Activated CD8-positive, alpha-beta memory T cell treated with anti-CD3 and anti-CD28 coated beads for 48 hours (primary cell): ENCODE data around the gene CDKN1B.

Experiments used
- DNase-seq, 3 experiments: peaks; one replicate each; pipeline ENCODE4 v3.0.0-alpha.2; 2020; ENCODE audit warnings: low read depth in 2 of 3, low spot score in 2 of 3

The CDKN1B gene

DNA sequence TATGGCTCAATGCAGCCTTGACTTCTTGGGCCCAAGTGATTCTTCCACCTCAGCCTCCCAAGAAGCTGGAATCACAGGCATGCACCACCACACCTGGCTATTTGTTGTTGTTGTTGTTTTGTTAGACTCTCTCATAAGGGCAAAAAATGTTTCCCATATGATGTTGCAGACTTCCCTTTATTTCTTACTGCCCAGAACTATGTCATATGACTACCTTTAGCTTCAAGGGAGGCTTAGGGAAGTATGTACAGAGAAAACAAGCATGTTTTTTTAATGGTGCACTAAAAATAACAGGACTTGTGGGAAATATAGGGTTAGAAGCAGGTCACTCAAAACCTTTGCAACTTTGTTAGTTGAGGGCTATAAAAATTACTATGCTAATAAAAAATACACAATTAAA lies 16.9 kb upstream of the CDKN1B start:
- DNase-seq, result no peak

DNA sequence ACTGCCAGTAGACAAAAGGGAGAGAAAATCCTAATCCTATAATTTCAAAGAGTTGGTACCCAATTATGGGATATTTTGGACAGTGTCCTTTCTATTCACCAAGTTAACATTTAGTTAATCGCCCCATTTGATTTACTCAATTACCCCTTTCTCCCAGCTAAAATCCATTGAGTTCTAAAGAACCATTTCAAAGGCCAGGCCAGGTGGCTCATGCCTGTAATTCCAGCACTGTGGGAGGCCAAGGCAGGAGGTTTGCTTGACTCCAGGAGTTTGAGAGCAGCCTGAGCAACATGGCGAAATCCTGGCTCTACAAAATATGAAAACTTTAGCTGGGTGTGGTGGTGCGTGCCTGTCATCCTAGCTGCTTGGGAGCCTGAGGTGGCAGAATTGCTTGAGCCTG lies 15.7 kb upstream of the CDKN1B start:
- DNase-seq, result no peak

DNA sequence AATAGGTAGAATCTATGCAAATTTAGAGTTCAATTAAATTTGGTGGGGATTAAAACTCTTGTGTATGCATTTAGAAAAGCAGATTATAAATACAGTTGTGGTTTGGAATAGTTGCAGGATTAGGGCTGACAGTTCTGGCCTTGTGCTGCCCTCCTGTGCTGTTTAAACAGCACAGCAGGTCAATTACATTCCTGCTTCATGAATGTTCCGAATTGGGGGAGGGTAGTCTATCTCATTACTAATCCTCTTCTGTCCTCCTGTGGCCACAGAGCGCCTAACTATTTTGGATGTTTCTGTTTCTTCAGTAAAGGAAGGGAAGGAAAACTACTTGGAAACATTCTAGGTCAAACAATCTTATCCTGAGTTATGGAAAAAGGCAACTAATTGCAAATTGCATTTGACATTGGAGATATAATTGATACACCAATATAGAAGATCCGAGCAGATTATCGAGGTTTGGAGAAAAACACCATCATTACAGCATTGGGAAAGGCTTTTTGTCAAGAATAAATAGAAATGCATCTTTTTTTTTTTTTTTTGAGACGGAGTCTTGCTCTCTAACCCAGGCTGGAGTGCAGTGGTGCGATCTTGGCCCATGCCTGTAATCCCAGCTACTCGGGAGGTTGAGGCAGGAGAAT lies 12.5 kb upstream of the CDKN1B start:
- no peak for DNase-seq

- DNase-seq, result peak in 1 of 3 experiments; percentile 36
Observed at GRCh38 chr12:12705838-12706520, 11.2 kb upstream of the CDKN1B start.

GRCh38 chr12:12713932-12714275 lies 3.3 kb upstream of the CDKN1B start:
- DNase-seq, result no peak

GRCh38 chr12:12714276-12715021 lies 2.7 kb upstream of the CDKN1B start:
- DNase-seq, result no peak

DNA sequence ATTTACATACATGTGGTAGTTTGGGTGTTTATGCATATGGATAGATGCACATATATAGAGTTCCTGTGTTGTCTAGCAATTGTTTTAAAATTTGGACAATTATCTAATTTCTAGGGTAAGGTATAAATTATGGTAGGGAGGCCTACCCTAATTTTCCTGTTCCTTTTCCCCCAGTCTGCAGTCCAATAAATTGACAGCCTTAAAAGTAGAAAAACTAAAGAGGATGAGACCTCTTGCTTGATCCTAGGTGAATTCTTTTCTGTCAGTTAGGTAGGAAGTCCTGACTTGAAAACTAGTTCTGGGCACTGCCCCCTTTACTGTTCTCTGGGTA lies 2.1 kb upstream of the CDKN1B start:
- DNase-seq, result no peak

GRCh38 chr12:12715459-12716150 lies 1.6 kb upstream of the CDKN1B start:
- no peak for DNase-seq

DNA sequence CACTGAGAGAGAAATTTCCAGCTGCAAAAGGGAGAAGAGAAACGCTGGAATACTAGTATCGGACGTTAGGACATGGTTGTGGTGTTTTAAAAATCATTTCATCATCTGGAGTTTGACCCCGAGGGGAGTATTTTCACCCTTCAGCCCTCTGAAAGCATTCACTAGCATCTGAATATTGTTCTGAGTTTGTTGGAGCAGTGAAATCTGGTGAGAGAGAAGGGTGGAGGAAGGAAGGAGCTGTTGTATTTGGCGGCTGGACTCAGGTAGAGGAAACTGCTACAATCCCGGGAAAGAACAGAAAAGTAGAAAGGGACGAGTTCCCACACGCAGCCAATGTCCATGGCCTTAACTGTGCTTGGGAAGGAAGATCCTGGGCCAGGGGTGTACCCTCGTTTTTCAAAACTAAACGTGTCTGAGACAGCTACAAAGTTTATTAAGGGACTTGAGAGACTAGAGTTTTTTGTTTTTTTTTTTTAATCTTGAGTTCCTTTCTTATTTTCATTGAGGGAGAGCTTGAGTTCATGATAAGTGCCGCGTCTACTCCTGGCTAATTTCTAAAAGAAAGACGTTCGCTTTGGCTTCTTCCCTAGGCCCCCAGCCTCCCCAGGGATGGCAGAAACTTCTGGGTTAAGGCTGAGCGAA lies 896 bp upstream of the CDKN1B start:
- DNase-seq, result no peak

DNA sequence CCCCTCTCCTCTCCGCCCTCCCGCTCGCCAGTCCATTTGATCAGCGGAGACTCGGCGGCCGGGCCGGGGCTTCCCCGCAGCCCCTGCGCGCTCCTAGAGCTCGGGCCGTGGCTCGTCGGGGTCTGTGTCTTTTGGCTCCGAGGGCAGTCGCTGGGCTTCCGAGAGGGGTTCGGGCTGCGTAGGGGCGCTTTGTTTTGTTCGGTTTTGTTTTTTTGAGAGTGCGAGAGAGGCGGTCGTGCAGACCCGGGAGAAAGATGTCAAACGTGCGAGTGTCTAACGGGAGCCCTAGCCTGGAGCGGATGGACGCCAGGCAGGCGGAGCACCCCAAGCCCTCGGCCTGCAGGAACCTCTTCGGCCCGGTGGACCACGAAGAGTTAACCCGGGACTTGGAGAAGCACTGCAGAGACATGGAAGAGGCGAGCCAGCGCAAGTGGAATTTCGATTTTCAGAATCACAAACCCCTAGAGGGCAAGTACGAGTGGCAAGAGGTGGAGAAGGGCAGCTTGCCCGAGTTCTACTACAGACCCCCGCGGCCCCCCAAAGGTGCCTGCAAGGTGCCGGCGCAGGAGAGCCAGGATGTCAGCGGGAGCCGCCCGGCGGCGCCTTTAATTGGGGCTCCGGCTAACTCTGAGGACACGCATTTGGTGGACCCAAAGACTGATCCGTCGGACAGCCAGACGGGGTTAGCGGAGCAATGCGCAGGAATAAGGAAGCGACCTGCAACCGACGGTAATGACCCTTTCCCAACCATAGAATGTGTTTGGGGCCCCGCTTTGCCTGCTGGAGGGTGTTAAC lies 615 bp downstream of the CDKN1B start:
- no peak for DNase-seq

GRCh38 chr12:12718381-12718759 lies 1.2 kb downstream of the CDKN1B start:
- DNase-seq, result no peak

GRCh38 chr12:12718853-12719252 lies 1.7 kb downstream of the CDKN1B start:
- DNase-seq, result no peak

GRCh38 chr12:12719496-12719895 lies 2.3 kb downstream of the CDKN1B start:
- DNase-seq, result no peak

GRCh38 chr12:12720052-12720451 lies 2.9 kb downstream of the CDKN1B start:
- no peak for DNase-seq

GRCh38 chr12:12720672-12721161 lies 3.5 kb downstream of the CDKN1B start:
- DNase-seq, result no peak

DNA sequence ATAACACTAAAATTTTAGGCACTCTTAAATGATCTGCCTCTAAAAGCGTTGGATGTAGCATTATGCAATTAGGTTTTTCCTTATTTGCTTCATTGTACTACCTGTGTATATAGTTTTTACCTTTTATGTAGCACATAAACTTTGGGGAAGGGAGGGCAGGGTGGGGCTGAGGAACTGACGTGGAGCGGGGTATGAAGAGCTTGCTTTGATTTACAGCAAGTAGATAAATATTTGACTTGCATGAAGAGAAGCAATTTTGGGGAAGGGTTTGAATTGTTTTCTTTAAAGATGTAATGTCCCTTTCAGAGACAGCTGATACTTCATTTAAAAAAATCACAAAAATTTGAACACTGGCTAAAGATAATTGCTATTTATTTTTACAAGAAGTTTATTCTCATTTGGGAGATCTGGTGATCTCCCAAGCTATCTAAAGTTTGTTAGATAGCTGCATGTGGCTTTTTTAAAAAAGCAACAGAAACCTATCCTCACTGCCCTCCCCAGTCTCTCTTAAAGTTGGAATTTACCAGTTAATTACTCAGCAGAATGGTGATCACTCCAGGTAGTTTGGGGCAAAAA lies 4.1 kb downstream of the CDKN1B start:
- DNase-seq, result no peak

- DNase-seq, result no peak
Observed at GRCh38 chr12:12721814-12722434, 4.8 kb downstream of the CDKN1B start.

DNA sequence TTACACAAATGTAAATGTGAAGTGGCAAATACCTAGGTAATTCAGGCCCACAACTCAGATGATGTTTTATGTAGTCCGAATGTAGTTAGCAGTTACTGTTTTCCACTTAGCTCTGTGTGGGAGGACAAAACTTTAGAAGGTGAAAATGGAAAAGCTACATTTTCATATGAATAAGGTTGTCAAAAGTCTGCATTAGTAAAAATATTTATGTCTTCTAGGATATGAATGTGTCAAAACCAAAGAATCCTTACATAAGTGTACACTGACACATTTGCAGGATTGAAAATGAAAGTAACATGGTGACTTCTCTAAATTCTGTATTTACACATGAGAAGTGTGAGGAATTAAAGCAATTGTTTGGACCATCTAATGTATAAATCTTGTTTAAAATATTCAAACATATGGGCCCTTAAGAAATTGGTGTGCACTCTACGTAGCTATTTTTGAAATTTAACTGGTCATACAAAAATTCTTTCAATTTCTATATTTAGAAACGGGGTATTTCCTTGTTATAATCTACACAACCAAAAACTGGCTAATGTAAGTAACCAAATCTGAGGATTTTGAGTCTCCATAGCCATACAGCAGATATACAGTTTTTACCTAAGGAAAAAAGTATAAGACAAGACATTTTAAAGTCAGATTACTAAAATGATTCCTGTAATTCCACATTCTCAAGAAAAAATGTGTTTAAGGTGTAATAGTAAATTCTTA lies 5.4 kb downstream of the CDKN1B start:
- no peak for DNase-seq

- no peak for DNase-seq
Observed at GRCh38 chr12:12723149-12723680, 6.0 kb downstream of the CDKN1B start.
